Astrocyte (in vitro differentiated cells and primary cell): ENCODE results near the gene CAMK2G.

ENCODE experiments used
- CTCF ChIP-seq: IDR thresholded peaks from 2 replicates; pipeline ENCODE4 v1.5.1; 2011; ENCODE audit warnings: low read depth, mild to moderate bottlenecking, inconsistent platforms, low read length, moderate library complexity; ENCODE audit not compliant: insufficient read depth
- EZH2 ChIP-seq: IDR thresholded peaks from 2 replicates; pipeline ENCODE4 v1.6.1; 2012; ENCODE audit warnings: mild to moderate bottlenecking, low read length, inconsistent platforms; ENCODE audit not compliant: insufficient read depth

- no peak for TF ChIP-seq CTCF
- no peak for TF ChIP-seq EZH2
Observed at GRCh38 chr10:73886661-73887293, 12.4 kb upstream of the CAMK2G start.
